Measurements from ENCODE around the gene B4GALNT1. TPM values are rescaled to one million over a fixed set of nuclear protein-coding genes. Genes with fewer than 3 reads are reported as not detected.

Gene B4GALNT1
- total and polyA plus RNA-seq, 2 of the 13 experiments (the other 11 are each of a cell fraction or from before 2014, with no cell fraction given) = 4.5 to 5.4 TPM

GRCh38 chr12:57590864-57591781 lies 41.9 kb downstream of the B4GALNT1 start, which contains the start of gene PIP4K2C (continued):
- TF ChIP-seq ZNF737 (CRISPR knock-in tag; IDR thresholded peaks at IDR 0.05; ENCODE audit: borderline replicate concordance) (no peak), MED8 (CRISPR knock-in tag; IDR thresholded peaks at IDR 0.05; ENCODE audit: insufficient replicate concordance) (peak; percentile 65), HMG20A (CRISPR knock-in tag; IDR thresholded peaks at IDR 0.05; ENCODE audit: borderline replicate concordance) (no peak), ZNF446 (CRISPR knock-in tag; IDR thresholded peaks at IDR 0.05) (no peak), ZNF510 (CRISPR knock-in tag; IDR thresholded peaks at IDR 0.05; ENCODE audit: low read depth) (peak; percentile 86; the same call in 1 of the 2 replicates), ATF2 (CRISPR knock-in tag; IDR thresholded peaks at IDR 0.05) (no peak; the same call in 1 of the 2 replicates), TEAD3 (CRISPR knock-in tag; optimal IDR thresholded peaks at IDR 0.05; ENCODE audit: borderline replicate concordance) (peak; percentile 38), IRF2 (CRISPR knock-in tag; IDR thresholded peaks at IDR 0.05) (peak; percentile 14; the same call in 1 of the 2 replicates), LBX2 (CRISPR knock-in tag; IDR thresholded peaks at IDR 0.05; ENCODE audit: borderline replicate concordance) (peak; percentile 49; the same call in 1 of the 2 replicates), PLRG1 (conservative IDR thresholded peaks at IDR 0.05) (no peak), ZNF230 (CRISPR knock-in tag; IDR thresholded peaks at IDR 0.05) (peak; percentile 45; the same call in 1 of the 2 replicates), FOXA3 (CRISPR knock-in tag; IDR thresholded peaks at IDR 0.05) (0 out of 2 replicates have a peak, but pooled peaks have one; percentile 6), ZNF547 (CRISPR knock-in tag; IDR thresholded peaks at IDR 0.05) (peak; percentile 76; the same call in 1 of the 2 replicates), CERS6 (CRISPR knock-in tag; IDR thresholded peaks at IDR 0.05) (no peak), DZIP1 (CRISPR knock-in tag; IDR thresholded peaks at IDR 0.05) (0 out of 2 replicates have a peak, but pooled peaks have one; percentile 45), ZMAT5 (CRISPR knock-in tag; IDR thresholded peaks at IDR 0.05; ENCODE audit: borderline replicate concordance, low read depth) (no peak), ZNF333 (CRISPR knock-in tag; IDR thresholded peaks at IDR 0.05; ENCODE audit: borderline replicate concordance) (no peak), FLYWCH1 (CRISPR knock-in tag; IDR thresholded peaks at IDR 0.05) (peak; percentile 73; the same call in 1 of the 2 replicates), NRL (CRISPR knock-in tag; IDR thresholded peaks at IDR 0.05; ENCODE audit: borderline replicate concordance) (peak; percentile 58; the same call in 1 of the 2 replicates), ZNF572 (CRISPR knock-in tag; IDR thresholded peaks at IDR 0.05) (0 out of 2 replicates have a peak, but pooled peaks have one; percentile 56), ZNF432 (CRISPR knock-in tag; IDR thresholded peaks at IDR 0.05; ENCODE audit: borderline replicate concordance) (no peak), ZNF441 (CRISPR knock-in tag; IDR thresholded peaks at IDR 0.05; ENCODE audit: borderline replicate concordance) (0 out of 2 replicates have a peak, but pooled peaks have one; percentile 44)
